Stimulated activated CD4-positive, alpha-beta T cell treated with anti-CD3 and anti-CD28 coated beads, TNF-alpha, amount 100 ng/mL, for 48 hours (primary cell): ENCODE data around the gene DNAH8.

Experiments
- DNase-seq, 3 donors: peaks; one replicate each; pipeline ENCODE4 v3.0.0-alpha.2; 2020; ENCODE audit warnings: low read depth in 3 of 3

Gene DNAH8

DNA sequence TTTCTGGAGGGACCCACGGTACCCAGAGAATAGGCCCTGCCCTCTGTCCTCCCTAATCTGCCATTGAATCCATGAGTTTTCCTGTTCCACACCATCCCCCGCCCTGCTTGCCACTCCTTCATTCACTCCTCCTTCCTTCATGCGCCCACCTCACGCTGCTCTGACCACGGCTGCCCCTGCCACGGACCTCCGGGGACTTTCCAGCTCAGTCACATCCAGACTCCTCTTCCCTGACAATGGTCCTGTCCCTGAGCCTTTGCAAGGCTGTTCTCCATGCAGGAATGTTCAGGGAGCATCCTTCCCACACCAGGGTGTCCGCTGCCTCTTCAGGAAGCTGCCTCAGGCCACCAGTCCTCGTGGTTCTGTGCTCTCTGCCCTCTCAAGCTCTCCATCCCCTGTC is 359.4 kb downstream of the DNAH8 start:
- no peak for DNase-seq

- no peak for DNase-seq
These were observed 360.0 kb downstream of the DNAH8 start for GRCh38 chr6:39075010-39075686.

DNA sequence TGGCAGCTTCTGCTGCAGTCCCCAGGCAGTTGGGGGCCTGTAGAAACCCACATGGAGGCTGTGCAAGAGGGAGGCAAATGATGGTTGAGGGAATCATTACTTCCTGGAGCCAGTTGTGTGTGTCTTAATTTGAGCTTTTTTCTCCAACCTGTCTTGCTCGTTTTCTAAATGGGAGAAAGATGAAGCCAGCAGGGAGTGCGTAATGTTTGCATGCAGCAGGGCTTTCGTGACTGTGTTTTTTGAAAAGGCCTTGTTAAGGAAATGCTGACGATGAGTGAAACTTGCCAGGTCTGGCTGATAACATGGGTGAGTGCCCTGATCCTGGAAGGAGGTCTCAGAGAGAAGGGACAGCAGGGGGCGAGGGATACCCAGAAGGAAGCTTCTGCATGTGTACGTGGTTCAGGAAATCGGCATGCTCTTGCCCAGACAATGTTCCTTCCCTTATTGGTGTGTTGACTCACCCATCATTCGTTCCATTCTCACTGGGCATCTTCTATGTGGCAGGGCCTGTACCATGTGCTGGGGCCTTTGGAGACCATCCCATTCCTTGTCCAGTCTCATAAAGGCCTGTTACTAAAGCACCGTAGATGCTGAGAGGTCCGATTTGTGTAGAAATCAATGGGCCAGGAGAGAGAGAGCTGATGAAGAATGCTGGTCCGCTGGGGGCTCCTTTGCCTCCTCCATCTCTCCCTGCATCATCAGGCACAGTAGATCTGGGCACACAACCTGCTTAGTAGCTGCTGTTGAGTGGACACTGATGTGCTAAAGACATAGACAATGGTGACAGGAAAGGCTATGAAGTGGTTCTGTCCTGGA is 360.9 kb downstream of the DNAH8 start:
- DNase-seq = no peak

DNA sequence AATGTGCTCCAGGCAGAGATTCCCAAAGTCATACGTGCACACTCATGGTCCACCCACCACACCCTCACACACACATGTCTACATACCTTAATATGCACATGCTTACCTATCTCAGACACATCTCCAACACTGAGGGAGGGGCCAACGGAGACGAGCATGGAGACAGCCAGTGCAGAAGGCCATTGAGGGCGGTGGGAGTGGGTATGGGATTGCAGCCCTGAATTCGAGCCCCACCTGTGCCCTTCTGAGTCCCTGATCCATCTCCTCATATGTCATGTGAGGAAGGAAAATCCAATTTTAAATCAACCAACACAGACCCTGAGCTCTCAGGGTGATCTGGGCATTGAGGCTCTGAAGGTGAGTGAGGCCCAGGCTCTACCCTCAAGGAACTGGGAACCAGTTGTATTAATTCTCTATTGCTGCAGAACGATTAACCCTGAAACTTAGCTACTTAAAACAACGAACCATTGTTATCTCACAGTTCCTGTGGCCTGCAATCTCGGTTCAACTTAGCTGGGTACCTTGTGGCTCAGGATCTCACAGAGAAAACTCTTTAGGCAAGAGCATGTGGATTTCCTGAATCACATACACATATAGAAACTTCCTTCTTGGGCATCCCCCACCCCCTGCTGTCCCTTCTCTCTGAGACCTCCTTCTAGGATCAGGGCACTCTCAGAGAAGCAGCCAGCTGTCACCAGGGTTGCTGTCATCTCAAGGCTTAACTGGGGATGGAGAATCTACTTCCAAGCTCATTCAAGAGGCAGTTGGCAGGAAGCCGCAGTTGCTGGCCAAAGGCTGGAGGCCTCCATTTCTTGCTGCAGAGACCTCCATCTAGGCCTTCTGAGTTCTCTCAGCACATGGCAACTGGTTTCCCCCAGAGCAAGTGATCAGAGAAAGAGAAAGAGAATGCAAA is 361.8 kb downstream of the DNAH8 start:
- no peak for DNase-seq

- no peak for DNase-seq
These were observed 362.9 kb downstream of the DNAH8 start for GRCh38 chr6:39077882-39078594.

GRCh38 chr6:39078695-39079094 is 363.6 kb downstream of the DNAH8 start:
- DNase-seq = no peak

- no peak for DNase-seq
These were observed 364.4 kb downstream of the DNAH8 start for GRCh38 chr6:39079197-39080125.
